Lung (tissue), 12 donors: Measurements from ENCODE around the gene SLC35E2B. TPM values are rescaled to one million over a fixed set of nuclear protein-coding genes. Genes with fewer than 3 reads are reported as not detected.
"Not testable (repeated sequence)": the region's sequence is repeated elsewhere in the genome, so short reads cannot be mapped to it uniquely, and the experiment has no call there.

ENCODE experiments used
- ATAC-seq: fragments of 200-7000 bp; cut with Tn5 transposase; one replicate; pipeline ENCODE4 v1.9.1; 2020; ENCODE audit warnings: moderate number of reproducible peaks; ENCODE audit not compliant: insufficient read depth, low FRiP score
- DNase-seq, 3 donors: peaks; one replicate each; pipeline ENCODE4 v3.0.0-alpha.2; 2013 to 2017
- H3K27ac ChIP-seq, 2 donors: one replicate each; pipeline ENCODE4 v1.5.1; 2013; ENCODE audit warnings: mild to moderate bottlenecking in 2 of 2, moderate library complexity in 2 of 2, control low read depth in 1 of 2, inconsistent platforms in 1 of 2, low read depth in 1 of 2, low read length in 1 of 2
- H3K27me3 ChIP-seq, 3 donors: one replicate each; pipeline ENCODE4 v1.5.1; 2013; ENCODE audit warnings: low read length in 2 of 3; ENCODE audit not compliant: control insufficient read depth in 3 of 3, insufficient read depth in 3 of 3
- H3K36me3 ChIP-seq, 4 donors: one replicate each; pipeline ENCODE4 v1.5.1; 2013; ENCODE audit warnings: low read length in 4 of 4, mild to moderate bottlenecking in 1 of 4, moderate library complexity in 1 of 4; ENCODE audit not compliant: control insufficient read depth in 4 of 4, insufficient read depth in 4 of 4
- H3K4me1 ChIP-seq, 5 donors: one replicate each; pipeline ENCODE4 v1.5.1; 2013; ENCODE audit warnings: low read length in 5 of 5, mild to moderate bottlenecking in 2 of 5, moderate library complexity in 1 of 5; ENCODE audit not compliant: control insufficient read depth in 5 of 5, insufficient read depth in 5 of 5
- H3K4me3 ChIP-seq: one replicate; pipeline ENCODE4 v1.5.1; 2013; ENCODE audit warnings: mild to moderate bottlenecking, control low read depth, moderate library complexity
- H3K9ac ChIP-seq, 2 donors: one replicate each; pipeline ENCODE4 v1.5.1; 2013; ENCODE audit warnings: low read length in 2 of 2, control low read depth in 1 of 2; ENCODE audit not compliant: insufficient read depth in 1 of 2
- H3K9me3 ChIP-seq, 4 donors: one replicate each; pipeline ENCODE4 v1.5.1; 2013; ENCODE audit warnings: low read length in 3 of 4, mild to moderate bottlenecking in 1 of 4, moderate library complexity in 1 of 4; ENCODE audit not compliant: control insufficient read depth in 4 of 4, insufficient read depth in 3 of 4
- WGBS, 2 donors: extraction: QIAGEN DNeasy Blood & Tissue Kit; methylation state at CpG; one replicate each; pipeline ENCODE4 v1.1.7; 2013; 5-methylcytosine and 5-hydroxymethylcytosine counted together
- polyA plus RNA-seq, 2 donors: library from polyadenylated mRNA; stranded (reverse); fragments of 200-250 nt; gene quantifications; one replicate each; pipeline ENCODE4 v1.2.1, GENCODE V29; 2013
- total RNA-seq, 2 donors: library from RNA; depleted of rRNA in 1 of 2; stranded (reverse); fragments of >200 nt in 1 of 2; gene quantifications; one replicate each; pipeline ENCODE4 v1.2.1, GENCODE V29; 2014 to 2021
- TF ChIP-seq, protein P1 (sequence below): IDR thresholded peaks from 2 replicates; pipeline ENCODE4 v1.5.1; 2012; ENCODE audit warnings: mild to moderate bottlenecking; ENCODE audit errors: control extremely low read depth, extremely low read depth
- donor health status: control.
- donor health status: control.
- donor health status: Bipolar disorder and iron deficiency.
- donor health status: healthy.
- donor health status: DM: yes; HTN: yes; CAD: no.

Gene SLC35E2B
- total and polyA plus RNA-seq, 4 donors: 19.1 to 45.9 (median 30.9) TPM

GRCh38 chr1:1636621-1637478, 55.7 kb downstream of the SLC35E2B start:
- not testable (repeated sequence) for DNase-seq, ATAC-seq, H3K9me3 ChIP-seq, H3K4me1 ChIP-seq, H3K9ac ChIP-seq, H3K27ac ChIP-seq, H3K4me3 ChIP-seq, H3K27me3 ChIP-seq
- peaks cover 0 to 21% (median 0%) of the 10 kb centered on the region in 4 donors for H3K36me3 ChIP-seq
- 94 to 95% methylated on average over 37 of the region's 37 CpGs for WGBS, 2 donors

DNA sequence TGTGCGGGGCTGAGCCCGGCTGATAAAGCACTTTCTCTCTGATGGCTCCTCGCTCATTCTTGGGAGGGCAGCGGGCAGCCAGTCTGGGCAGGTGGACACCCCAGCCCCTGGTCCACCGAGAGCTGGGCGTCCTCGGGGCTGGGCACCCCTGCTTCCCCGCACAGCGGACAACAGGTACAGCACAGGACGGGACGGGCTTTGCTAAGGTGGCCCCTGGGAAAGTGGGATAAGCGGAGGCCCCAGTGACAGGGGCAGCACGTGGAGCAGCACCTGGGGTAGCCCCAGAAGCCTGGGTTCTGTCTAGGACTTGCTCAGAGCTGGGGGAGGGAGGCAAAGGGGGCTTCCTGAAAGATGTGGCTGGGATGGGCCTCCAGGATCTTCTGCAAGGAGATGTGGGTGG, 58.0 kb downstream of the SLC35E2B start:
- H3K4me3 ChIP-seq, ATAC-seq, DNase-seq, H3K27me3 ChIP-seq, H3K27ac ChIP-seq, H3K9ac ChIP-seq, H3K9me3 ChIP-seq, H3K4me1 ChIP-seq: not testable (repeated sequence)
- 93 to 95% methylated on average over 9 of the region's 13 CpGs for WGBS, 2 donors
- peaks cover 0 to 19% (median 0%) of the 10 kb centered on the region in 4 donors for H3K36me3 ChIP-seq

GRCh38 chr1:1633409-1633808, 59.2 kb downstream of the SLC35E2B start:
- not testable (repeated sequence) for H3K27ac ChIP-seq, H3K9ac ChIP-seq, H3K4me1 ChIP-seq, H3K9me3 ChIP-seq, ATAC-seq, H3K4me3 ChIP-seq, H3K27me3 ChIP-seq, DNase-seq
- no CpG with 5 or more reads among the region's 35 CpGs for WGBS, 2 donors
- H3K36me3 ChIP-seq: peaks cover 0 to 16% (median 0%) of the 10 kb centered on the region in 4 donors

DNA sequence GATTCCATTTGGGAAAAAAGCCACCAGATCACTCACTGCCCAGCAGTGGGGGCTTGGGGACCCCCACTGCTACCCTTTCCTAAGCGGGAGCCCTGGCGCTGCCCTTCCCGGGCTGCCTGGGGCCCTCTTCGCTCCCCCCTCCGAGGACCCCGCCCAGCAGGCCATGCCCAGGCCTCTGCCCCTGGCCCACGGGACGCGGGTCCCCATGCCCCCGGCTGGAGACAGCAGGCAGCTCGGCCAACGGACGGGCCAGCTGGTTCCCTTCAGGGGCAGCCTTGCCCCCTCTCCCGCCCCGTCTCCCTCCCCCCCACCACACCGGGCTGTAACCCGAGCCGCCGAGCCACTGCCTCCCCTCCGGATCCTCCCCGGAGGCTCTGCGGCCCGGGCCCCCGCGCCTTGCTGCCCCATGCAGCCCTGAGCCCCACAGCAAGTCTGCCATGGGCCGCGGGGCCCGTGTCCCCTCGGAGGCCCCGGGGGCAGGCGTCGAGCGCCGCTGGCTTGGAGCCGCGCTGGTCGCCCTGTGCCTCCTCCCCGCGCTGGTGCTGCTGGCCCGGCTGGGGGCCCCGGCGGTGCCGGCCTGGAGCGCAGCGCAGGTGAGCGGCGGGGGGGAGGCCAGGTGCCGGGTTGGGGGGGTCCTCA, 60.7 kb downstream of the SLC35E2B start, which contains the start of gene MMP23B:
MMP23B (plus strand) TSS at position 392 of the 639 bp plus-strand sequence; CDS start at position 438, 46 bp downstream.
- WGBS, 2 donors: 3 to 4% methylated on average over 27 to 48 of the region's 48 CpGs
- peak; percentile 91 to 95 (median 92) for DNase-seq
- TF ChIP-seq, protein P1, sequence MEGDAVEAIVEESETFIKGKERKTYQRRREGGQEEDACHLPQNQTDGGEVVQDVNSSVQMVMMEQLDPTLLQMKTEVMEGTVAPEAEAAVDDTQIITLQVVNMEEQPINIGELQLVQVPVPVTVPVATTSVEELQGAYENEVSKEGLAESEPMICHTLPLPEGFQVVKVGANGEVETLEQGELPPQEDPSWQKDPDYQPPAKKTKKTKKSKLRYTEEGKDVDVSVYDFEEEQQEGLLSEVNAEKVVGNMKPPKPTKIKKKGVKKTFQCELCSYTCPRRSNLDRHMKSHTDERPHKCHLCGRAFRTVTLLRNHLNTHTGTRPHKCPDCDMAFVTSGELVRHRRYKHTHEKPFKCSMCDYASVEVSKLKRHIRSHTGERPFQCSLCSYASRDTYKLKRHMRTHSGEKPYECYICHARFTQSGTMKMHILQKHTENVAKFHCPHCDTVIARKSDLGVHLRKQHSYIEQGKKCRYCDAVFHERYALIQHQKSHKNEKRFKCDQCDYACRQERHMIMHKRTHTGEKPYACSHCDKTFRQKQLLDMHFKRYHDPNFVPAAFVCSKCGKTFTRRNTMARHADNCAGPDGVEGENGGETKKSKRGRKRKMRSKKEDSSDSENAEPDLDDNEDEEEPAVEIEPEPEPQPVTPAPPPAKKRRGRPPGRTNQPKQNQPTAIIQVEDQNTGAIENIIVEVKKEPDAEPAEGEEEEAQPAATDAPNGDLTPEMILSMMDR: no peak
- Histone ChIP-seq H3K36me3 (peaks cover 0 to 20% (median 5%) of the 10 kb centered on the region in 4 donors), H3K27me3 (peaks cover 0 to 5% (median 0%) of the 10 kb centered on the region in 3 donors), H3K4me1 (peaks cover 0 to 2% (median 0%) of the 10 kb centered on the region in 5 donors), H3K9ac (peak within 1 kb of the TSS in 1 of 2 donors; percentile 42), H3K27ac (peak within 1 kb of the TSS in 1 of 2 donors; percentile 72), H3K9me3 (peaks cover 0 to 4% (median 0%) of the 10 kb centered on the region in 4 donors), H3K4me3 (no peak within 1 kb of the TSS)
- peak; percentile 4 for ATAC-seq
